ENCODE data around the gene CCL5. TPM values are rescaled to one million over a fixed set of nuclear protein-coding genes. Genes with fewer than 3 reads are reported as not detected.

The CCL5 gene
- total and polyA plus RNA-seq, 7 donors, result 1.8 to 15.5 (median 2.9) TPM; not detected in 1

DNA sequence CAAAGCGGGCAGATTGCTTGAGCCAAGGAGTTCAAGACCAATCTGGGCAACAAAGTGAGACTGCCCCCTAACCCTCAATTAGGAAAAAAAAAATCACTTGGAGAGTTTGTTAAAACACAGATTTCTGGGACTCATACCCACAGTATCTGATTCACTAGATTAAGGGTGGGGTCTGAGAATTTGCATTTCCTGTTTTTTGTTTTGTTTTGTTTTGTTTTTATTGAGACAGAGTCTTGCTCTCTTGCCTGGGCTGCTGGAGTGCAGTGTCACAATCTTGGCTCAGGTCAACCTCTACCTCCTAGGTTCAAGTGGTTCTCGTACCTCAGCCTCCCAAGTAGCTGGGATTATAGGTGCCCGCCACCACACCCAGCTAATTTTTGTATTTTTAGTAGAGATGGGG is 12.6 kb downstream of the CCL5 start:
- TF ChIP-seq, protein P1, sequence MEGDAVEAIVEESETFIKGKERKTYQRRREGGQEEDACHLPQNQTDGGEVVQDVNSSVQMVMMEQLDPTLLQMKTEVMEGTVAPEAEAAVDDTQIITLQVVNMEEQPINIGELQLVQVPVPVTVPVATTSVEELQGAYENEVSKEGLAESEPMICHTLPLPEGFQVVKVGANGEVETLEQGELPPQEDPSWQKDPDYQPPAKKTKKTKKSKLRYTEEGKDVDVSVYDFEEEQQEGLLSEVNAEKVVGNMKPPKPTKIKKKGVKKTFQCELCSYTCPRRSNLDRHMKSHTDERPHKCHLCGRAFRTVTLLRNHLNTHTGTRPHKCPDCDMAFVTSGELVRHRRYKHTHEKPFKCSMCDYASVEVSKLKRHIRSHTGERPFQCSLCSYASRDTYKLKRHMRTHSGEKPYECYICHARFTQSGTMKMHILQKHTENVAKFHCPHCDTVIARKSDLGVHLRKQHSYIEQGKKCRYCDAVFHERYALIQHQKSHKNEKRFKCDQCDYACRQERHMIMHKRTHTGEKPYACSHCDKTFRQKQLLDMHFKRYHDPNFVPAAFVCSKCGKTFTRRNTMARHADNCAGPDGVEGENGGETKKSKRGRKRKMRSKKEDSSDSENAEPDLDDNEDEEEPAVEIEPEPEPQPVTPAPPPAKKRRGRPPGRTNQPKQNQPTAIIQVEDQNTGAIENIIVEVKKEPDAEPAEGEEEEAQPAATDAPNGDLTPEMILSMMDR (IDR thresholded peaks at IDR 0.05), result no peak
- TF ChIP-seq POLR2A (IDR thresholded peaks at IDR 0.05), result no peak
- no peak for TF ChIP-seq POLR2AphosphoS5 (IDR thresholded peaks at IDR 0.05)
- no peak for TF ChIP-seq EP300 (IDR thresholded peaks at IDR 0.05)
- no peak overlapping the region for H3K4me3 ChIP-seq
- WGBS, 2 donors, result 97 to 100% methylated on average over 3 of the region's 3 CpGs
- intact Hi-C loops (cut with DNase I), result no loop called here
- DNase-seq, result no peak
- no peaks in the 10 kb centered on the region for H3K9me3 ChIP-seq
- no peaks in the 10 kb centered on the region for H3K36me3 ChIP-seq
- no peak overlapping the region for H3K27ac ChIP-seq
- H3K27me3 ChIP-seq, result no peaks in the 10 kb centered on the region
- peaks cover 0 to 11% (median 3%) of the 10 kb centered on the region in 4 donors for H3K4me1 ChIP-seq

DNA sequence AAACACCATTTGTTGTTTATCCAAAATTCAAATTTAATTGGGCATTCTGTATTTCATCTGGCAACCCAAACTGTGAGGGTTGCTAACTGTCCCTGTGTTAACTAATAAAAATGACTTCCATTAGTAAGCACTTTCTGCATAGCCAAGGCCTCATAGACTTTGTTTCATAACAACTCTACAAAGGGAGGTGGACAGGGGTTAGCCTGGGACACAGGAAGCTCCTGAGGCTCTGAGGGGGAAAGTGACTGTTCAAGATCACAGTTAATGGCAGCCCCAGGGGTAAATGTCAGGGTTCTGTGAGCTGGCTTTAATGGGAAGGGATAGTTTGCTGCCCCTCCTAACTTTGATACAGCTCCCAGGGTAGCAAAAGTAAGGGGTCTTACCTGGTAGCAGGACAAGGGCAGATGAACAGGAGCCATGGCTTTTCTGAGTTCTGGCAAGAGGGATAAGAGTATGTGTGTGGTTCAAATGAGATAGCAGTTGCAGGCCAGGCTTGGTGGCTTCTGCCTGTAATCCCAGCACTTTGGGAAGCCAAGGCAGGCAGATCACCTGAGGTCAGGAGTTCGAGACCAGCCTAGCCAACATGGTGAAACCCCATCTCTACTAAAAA is 13.7 kb downstream of the CCL5 start:
- H3K27me3 ChIP-seq, result no peaks in the 10 kb centered on the region
- 86 to 91% methylated on average over 1 of the region's 1 CpG for WGBS, 2 donors
- H3K9me3 ChIP-seq, result no peaks in the 10 kb centered on the region
- intact Hi-C loops (cut with DNase I), result no loop called here
- no peak for TF ChIP-seq POLR2A (IDR thresholded peaks at IDR 0.05)
- no peak for TF ChIP-seq EP300 (IDR thresholded peaks at IDR 0.05)
- TF ChIP-seq, protein P1 (IDR thresholded peaks at IDR 0.05), result no peak
- no peak for TF ChIP-seq POLR2AphosphoS5 (IDR thresholded peaks at IDR 0.05)
- no peak overlapping the region for H3K27ac ChIP-seq
- H3K4me3 ChIP-seq, result no peak overlapping the region
- H3K4me1 ChIP-seq, result peaks cover 0 to 11% (median 3%) of the 10 kb centered on the region in 4 donors
- no peak for DNase-seq
- no peaks in the 10 kb centered on the region for H3K36me3 ChIP-seq

DNA sequence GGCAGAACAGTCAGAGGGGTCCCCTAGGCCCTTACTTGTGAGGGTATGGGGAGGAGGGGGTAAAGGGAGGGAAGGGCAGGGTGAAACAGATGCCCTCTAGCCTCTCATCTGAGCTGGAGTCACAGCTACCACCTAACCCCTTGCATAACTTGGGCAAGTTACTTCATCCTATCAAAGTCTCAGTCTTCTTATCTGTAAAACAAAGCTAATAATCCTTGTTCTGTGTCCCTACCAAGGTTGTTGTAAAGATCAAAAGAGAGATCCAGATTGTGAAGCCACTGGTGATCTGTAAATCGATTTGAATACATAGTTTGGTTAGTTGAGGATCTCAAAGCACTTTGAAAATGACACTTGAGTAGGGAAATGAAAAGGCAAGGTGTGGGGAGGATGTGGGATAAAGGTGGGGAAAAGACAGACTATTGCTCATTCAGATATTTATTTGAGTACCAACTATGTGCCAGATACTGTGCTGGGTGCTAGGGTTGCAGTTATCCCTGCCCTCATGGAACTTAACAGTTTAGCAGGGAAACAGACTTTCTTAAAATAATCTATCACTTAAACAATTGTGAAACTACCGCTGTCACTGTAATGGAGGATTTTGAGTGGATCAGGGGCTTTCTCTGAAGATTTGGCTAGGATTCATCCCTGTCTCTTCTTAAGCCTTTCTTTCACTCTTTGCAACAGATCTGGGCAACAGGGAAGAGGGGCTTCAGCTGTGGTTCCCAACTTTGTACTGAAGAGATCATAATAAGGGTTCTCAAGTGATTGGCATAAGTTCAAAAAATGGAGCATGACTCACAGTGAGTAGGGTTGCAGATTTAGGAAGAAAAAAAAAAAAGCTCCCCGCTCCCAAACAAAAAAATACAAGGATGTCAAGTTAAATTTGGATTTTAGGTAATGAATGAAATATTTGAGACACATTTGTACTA is 14.5 kb downstream of the CCL5 start:
- Histone ChIP-seq H3K4me1 (peaks cover 0 to 11% (median 3%) of the 10 kb centered on the region in 4 donors), H3K27me3 (no peaks in the 10 kb centered on the region), H3K36me3 (no peaks in the 10 kb centered on the region), H3K4me3 (no peak overlapping the region), H3K9me3 (no peaks in the 10 kb centered on the region), H3K27ac (no peak overlapping the region)
- WGBS, 2 donors, result 70 to 82% methylated on average over 3 of the region's 3 CpGs
- no peak for DNase-seq
- intact Hi-C loops (cut with DNase I), result no loop called here
- TF ChIP-seq POLR2AphosphoS5 (IDR thresholded peaks at IDR 0.05), result no peak
- TF ChIP-seq POLR2A (IDR thresholded peaks at IDR 0.05), result no peak
- TF ChIP-seq, protein P1 (IDR thresholded peaks at IDR 0.05), result no peak
- no peak for TF ChIP-seq EP300 (IDR thresholded peaks at IDR 0.05)

GRCh38 chr17:35864853-35865252 is 15.3 kb downstream of the CCL5 start:
- WGBS, 2 donors, result 88 to 91% methylated on average over 7 of the region's 7 CpGs
- intact Hi-C loops (cut with DNase I), result no loop called here
- TF ChIP-seq, protein P1 (IDR thresholded peaks at IDR 0.05), result no peak
- TF ChIP-seq POLR2A (IDR thresholded peaks at IDR 0.05) (no peak), EP300 (IDR thresholded peaks at IDR 0.05) (no peak), POLR2AphosphoS5 (IDR thresholded peaks at IDR 0.05) (no peak)
- peaks cover 0 to 11% (median 3%) of the 10 kb centered on the region in 4 donors for H3K4me1 ChIP-seq
- H3K36me3 ChIP-seq, result no peaks in the 10 kb centered on the region
- no peak overlapping the region for H3K4me3 ChIP-seq
- H3K27ac ChIP-seq, result no peak overlapping the region
- DNase-seq, result no peak
- H3K9me3 ChIP-seq, result no peaks in the 10 kb centered on the region
- no peaks in the 10 kb centered on the region for H3K27me3 ChIP-seq

All from sigmoid colon (tissue), 7 donors.